ENCODE results near the gene SH3GL3.

DNA sequence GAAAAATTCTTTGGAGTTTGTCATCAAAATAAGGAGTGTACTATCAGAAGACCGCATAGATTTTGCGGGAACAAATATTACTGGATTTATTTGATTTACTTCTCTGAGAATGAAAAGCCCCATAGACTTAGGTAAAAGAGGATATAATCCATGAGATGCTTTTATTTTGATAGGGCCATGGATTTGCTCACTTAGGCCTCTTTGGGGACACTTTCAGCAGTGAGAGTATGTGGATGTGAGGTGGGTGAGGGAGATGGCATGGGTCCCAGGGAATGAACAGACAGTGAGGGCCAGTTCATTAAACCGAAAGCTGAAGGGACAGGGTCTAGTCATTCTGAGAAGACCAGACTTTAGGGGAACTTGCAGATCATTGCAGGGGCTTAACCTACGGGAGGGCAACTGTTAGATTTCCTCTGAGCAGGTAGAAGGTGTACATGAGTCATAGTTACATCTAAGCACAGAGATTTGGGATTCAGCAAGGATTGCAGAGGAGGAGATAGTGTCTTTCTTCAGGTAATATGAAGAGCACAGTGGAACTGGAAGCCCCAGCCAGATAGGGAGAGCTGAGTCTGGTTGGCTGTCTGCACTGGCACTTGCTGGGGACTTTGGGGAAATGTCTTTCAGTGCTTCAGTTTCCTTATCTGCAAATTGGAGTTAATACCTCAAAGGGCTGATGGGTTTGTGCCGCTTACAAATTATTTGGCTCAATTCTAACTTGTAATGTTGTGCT is 30.8 kb downstream of the SH3GL3 start:
- no peak for TF ChIP-seq POLR2A (IDR thresholded peaks at IDR 0.05; ENCODE audit: low read length)
- TF ChIP-seq GATA1 (IDR thresholded peaks at IDR 0.05; ENCODE audit: low read depth, low read length) = no peak
